ENCODE results near the gene ST6GALNAC3.

Gene ST6GALNAC3

GRCh38 chr1:76632136-76632535 lies 557.6 kb downstream of the ST6GALNAC3 start:
- Histone ChIP-seq H3K4me2 (ENCODE audit: low read depth, low read length) (no peak overlapping the region), H4K20me1 (ENCODE audit: insufficient read depth, low read length) (no peaks in the 10 kb centered on the region), H2AFZ (ENCODE audit: low read length) (no peak overlapping the region), H3F3A (ENCODE audit: insufficient read depth, low read length) (no peaks in the 10 kb centered on the region), H3K9me3 (replicated peaks; ENCODE audit: insufficient read depth, low read length) (no peaks in the 10 kb centered on the region), H3K9ac (ENCODE audit: low read length) (no peak overlapping the region), H3K9me2 (replicated peaks; ENCODE audit: insufficient read depth, low read length) (no peaks in the 10 kb centered on the region), H3K27ac (ENCODE audit: low read length) (no peak overlapping the region), H3K36me3 (replicated peaks; ENCODE audit: insufficient read depth, low read length) (no peaks in the 10 kb centered on the region), H3K4me1 (ENCODE audit: low read length) (no peaks in the 10 kb centered on the region), H3K4me3 (ENCODE audit: low read length) (no peak overlapping the region), H3K79me2 (ENCODE audit: low read length) (no peaks in the 10 kb centered on the region), H3K27me3 (replicated peaks; ENCODE audit: insufficient read depth, low read length) (no peaks in the 10 kb centered on the region)
- no peak for DNase-seq
- TF ChIP-seq EZH2phosphoT487 (IDR thresholded peaks at IDR 0.05; ENCODE audit: low read length) (no peak), EZH2 (optimal IDR thresholded peaks at IDR 0.05; ENCODE audit: low read depth, low read length) (no peak)
- TF ChIP-seq, protein P1, sequence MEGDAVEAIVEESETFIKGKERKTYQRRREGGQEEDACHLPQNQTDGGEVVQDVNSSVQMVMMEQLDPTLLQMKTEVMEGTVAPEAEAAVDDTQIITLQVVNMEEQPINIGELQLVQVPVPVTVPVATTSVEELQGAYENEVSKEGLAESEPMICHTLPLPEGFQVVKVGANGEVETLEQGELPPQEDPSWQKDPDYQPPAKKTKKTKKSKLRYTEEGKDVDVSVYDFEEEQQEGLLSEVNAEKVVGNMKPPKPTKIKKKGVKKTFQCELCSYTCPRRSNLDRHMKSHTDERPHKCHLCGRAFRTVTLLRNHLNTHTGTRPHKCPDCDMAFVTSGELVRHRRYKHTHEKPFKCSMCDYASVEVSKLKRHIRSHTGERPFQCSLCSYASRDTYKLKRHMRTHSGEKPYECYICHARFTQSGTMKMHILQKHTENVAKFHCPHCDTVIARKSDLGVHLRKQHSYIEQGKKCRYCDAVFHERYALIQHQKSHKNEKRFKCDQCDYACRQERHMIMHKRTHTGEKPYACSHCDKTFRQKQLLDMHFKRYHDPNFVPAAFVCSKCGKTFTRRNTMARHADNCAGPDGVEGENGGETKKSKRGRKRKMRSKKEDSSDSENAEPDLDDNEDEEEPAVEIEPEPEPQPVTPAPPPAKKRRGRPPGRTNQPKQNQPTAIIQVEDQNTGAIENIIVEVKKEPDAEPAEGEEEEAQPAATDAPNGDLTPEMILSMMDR (IDR thresholded peaks at IDR 0.05; ENCODE audit: low read length) = no peak

- Histone ChIP-seq H3K9ac (ENCODE audit: low read length) (no peak overlapping the region), H3K9me3 (replicated peaks; ENCODE audit: insufficient read depth, low read length) (no peaks in the 10 kb centered on the region), H3F3A (ENCODE audit: insufficient read depth, low read length) (no peaks in the 10 kb centered on the region), H4K20me1 (ENCODE audit: insufficient read depth, low read length) (no peaks in the 10 kb centered on the region), H3K4me1 (ENCODE audit: low read length) (no peaks in the 10 kb centered on the region), H3K27ac (ENCODE audit: low read length) (no peak overlapping the region), H3K36me3 (replicated peaks; ENCODE audit: insufficient read depth, low read length) (no peaks in the 10 kb centered on the region), H2AFZ (ENCODE audit: low read length) (no peak overlapping the region), H3K79me2 (ENCODE audit: low read length) (no peaks in the 10 kb centered on the region), H3K9me2 (replicated peaks; ENCODE audit: insufficient read depth, low read length) (no peaks in the 10 kb centered on the region), H3K4me2 (ENCODE audit: low read depth, low read length) (no peak overlapping the region), H3K4me3 (ENCODE audit: low read length) (no peak overlapping the region), H3K27me3 (replicated peaks; ENCODE audit: insufficient read depth, low read length) (no peaks in the 10 kb centered on the region)
- no peak for TF ChIP-seq EZH2phosphoT487 (IDR thresholded peaks at IDR 0.05; ENCODE audit: low read length)
- TF ChIP-seq EZH2 (optimal IDR thresholded peaks at IDR 0.05; ENCODE audit: low read depth, low read length) = no peak
- TF ChIP-seq, protein P1 (IDR thresholded peaks at IDR 0.05; ENCODE audit: low read length) = no peak
- no peak for DNase-seq
Observed at GRCh38 chr1:76635784-76636183, 561.2 kb downstream of the ST6GALNAC3 start.

- Histone ChIP-seq H3K9ac (ENCODE audit: low read length) (no peak overlapping the region), H3K4me2 (ENCODE audit: low read depth, low read length) (no peak overlapping the region), H2AFZ (ENCODE audit: low read length) (no peak overlapping the region), H3K9me3 (replicated peaks; ENCODE audit: insufficient read depth, low read length) (no peaks in the 10 kb centered on the region), H3K27ac (ENCODE audit: low read length) (no peak overlapping the region), H3K9me2 (replicated peaks; ENCODE audit: insufficient read depth, low read length) (no peaks in the 10 kb centered on the region), H3K79me2 (ENCODE audit: low read length) (no peaks in the 10 kb centered on the region), H3K4me3 (ENCODE audit: low read length) (no peak overlapping the region), H3K36me3 (replicated peaks; ENCODE audit: insufficient read depth, low read length) (no peaks in the 10 kb centered on the region), H3K27me3 (replicated peaks; ENCODE audit: insufficient read depth, low read length) (no peaks in the 10 kb centered on the region), H3F3A (ENCODE audit: insufficient read depth, low read length) (no peaks in the 10 kb centered on the region), H3K4me1 (ENCODE audit: low read length) (no peaks in the 10 kb centered on the region), H4K20me1 (ENCODE audit: insufficient read depth, low read length) (no peaks in the 10 kb centered on the region)
- no peak for DNase-seq
- no peak for TF ChIP-seq EZH2 (optimal IDR thresholded peaks at IDR 0.05; ENCODE audit: low read depth, low read length)
- TF ChIP-seq EZH2phosphoT487 (IDR thresholded peaks at IDR 0.05; ENCODE audit: low read length) = no peak
Observed at GRCh38 chr1:76639181-76639580, 564.6 kb downstream of the ST6GALNAC3 start.

GRCh38 chr1:76640092-76640491 lies 565.5 kb downstream of the ST6GALNAC3 start:
- Histone ChIP-seq H3K27ac (ENCODE audit: low read length) (no peak overlapping the region), H3K27me3 (replicated peaks; ENCODE audit: insufficient read depth, low read length) (no peaks in the 10 kb centered on the region), H3K9me3 (replicated peaks; ENCODE audit: insufficient read depth, low read length) (no peaks in the 10 kb centered on the region), H3F3A (ENCODE audit: insufficient read depth, low read length) (no peaks in the 10 kb centered on the region), H3K4me3 (ENCODE audit: low read length) (no peak overlapping the region), H3K9ac (ENCODE audit: low read length) (no peak overlapping the region), H3K79me2 (ENCODE audit: low read length) (no peaks in the 10 kb centered on the region), H3K4me1 (ENCODE audit: low read length) (no peaks in the 10 kb centered on the region), H3K9me2 (replicated peaks; ENCODE audit: insufficient read depth, low read length) (no peaks in the 10 kb centered on the region), H2AFZ (ENCODE audit: low read length) (no peak overlapping the region), H3K4me2 (ENCODE audit: low read depth, low read length) (no peak overlapping the region), H3K36me3 (replicated peaks; ENCODE audit: insufficient read depth, low read length) (no peaks in the 10 kb centered on the region), H4K20me1 (ENCODE audit: insufficient read depth, low read length) (no peaks in the 10 kb centered on the region)
- DNase-seq = no peak
- TF ChIP-seq, protein P1 (IDR thresholded peaks at IDR 0.05; ENCODE audit: low read length) = no peak
- no peak for TF ChIP-seq EZH2phosphoT487 (IDR thresholded peaks at IDR 0.05; ENCODE audit: low read length)
- no peak for TF ChIP-seq EZH2 (optimal IDR thresholded peaks at IDR 0.05; ENCODE audit: low read depth, low read length)

Data from MM.1S (cell line).